GM12878 (cell line): ENCODE data around the gene C3. TPM values are rescaled to one million over a fixed set of nuclear protein-coding genes. Genes with fewer than 3 reads are reported as not detected.

Source experiments
- ESRRA ChIP-seq: IDR thresholded peaks from 2 replicates; pipeline ENCODE4 v1.6.1; 2012; ENCODE audit warnings: mild to moderate bottlenecking, low read length, improper control_type of control experiment
- JUNB ChIP-seq: IDR thresholded peaks from 2 replicates; pipeline ENCODE4 v1.6.1; 2016; ENCODE audit warnings: antibody characterized with exemption, mild to moderate bottlenecking
- MEF2B ChIP-seq: fragments of 450-650 bp; IDR thresholded peaks from 2 replicates; pipeline ENCODE4 v1.6.1; 2018; ENCODE audit warnings: mild to moderate bottlenecking, moderate library complexity; ENCODE audit not compliant: partially characterized antibody, poor library complexity, severe bottlenecking
- MYB ChIP-seq: fragments of 150-350 bp; IDR thresholded peaks from 2 replicates; pipeline ENCODE4 v1.6.1; 2014; ENCODE audit warnings: mild to moderate bottlenecking, low read depth, low read length, borderline replicate concordance
- NBN ChIP-seq: fragments of 450-650 bp; IDR thresholded peaks from 2 replicates; pipeline ENCODE4 v1.6.1; 2016
- NR2C1 ChIP-seq: fragments of 450-650 bp; IDR thresholded peaks from 2 replicates; pipeline ENCODE4 v1.6.1; 2017; ENCODE audit warnings: antibody characterized with exemption, mild to moderate bottlenecking, moderate library complexity
- POLR2AphosphoS2 ChIP-seq: IDR thresholded peaks from 2 replicates; pipeline ENCODE4 v1.6.1; 2011; ENCODE audit warnings: low read depth, mild to moderate bottlenecking, low read length, improper control_type of control experiment, moderate library complexity
- SIX5 ChIP-seq: IDR thresholded peaks from 2 replicates; pipeline ENCODE4 v1.6.1; 2011; ENCODE audit warnings: mild to moderate bottlenecking, low read depth, low read length, moderate library complexity; ENCODE audit not compliant: severe bottlenecking
- SMAD5 ChIP-seq: IDR thresholded peaks from 2 replicates; pipeline ENCODE4 v1.6.1; 2016; ENCODE audit warnings: antibody characterized with exemption, low read depth
- SMC3 ChIP-seq: IDR thresholded peaks from 2 replicates; pipeline ENCODE4 v1.6.1; 2011; ENCODE audit warnings: low read length, improper control_type of control experiment, borderline replicate concordance
- SP1 ChIP-seq: IDR thresholded peaks from one replicate; pipeline ENCODE4 v1.6.1; 2011; ENCODE audit warnings: low read depth, low read length
- SREBF1 ChIP-seq: IDR thresholded peaks from 2 replicates; pipeline ENCODE4 v1.6.1; 2012; ENCODE audit warnings: mild to moderate bottlenecking, low read length
- STAT3 ChIP-seq: IDR thresholded peaks from 2 replicates; pipeline ENCODE4 v1.6.1; 2011; ENCODE audit warnings: low read depth, low read length, improper control_type of control experiment
- TCF3 ChIP-seq: IDR thresholded peaks from 2 replicates; pipeline ENCODE4 v1.6.1; 2012; ENCODE audit warnings: low read depth, mild to moderate bottlenecking, low read length, borderline replicate concordance; ENCODE audit not compliant: insufficient read depth
- ZNF622 ChIP-seq: fragments of 450-650 bp; IDR thresholded peaks from 2 replicates; pipeline ENCODE4 v1.6.1; 2017; ENCODE audit warnings: mild to moderate bottlenecking, inconsistent platforms
- polyA plus RNA-seq, 11 experiments: library from polyadenylated mRNA; depleted of rRNA in 4 of 11; unstranded in 6 of 11; stranded (reverse) in 5 of 11; fragments of >200 nt; fragmentation: Nextera tagmentation in 4 of 11; fragmentation: Illumina TruSeq in 1 of 11; extraction: Ambion mirVana in 4 of 11; extraction: Trizol in 1 of 11; gene quantifications; 1 replicate in 1 of 11; 2 replicates in 10 of 11; pipeline versions ENCODE4 v1.2.1 to v1.2.3, GENCODE V29; 2011 to 2016; ENCODE audit warnings: inconsistent platforms in 2 of 11, missing spikeins in 2 of 11, low read depth in 1 of 11
- total RNA-seq, 4 experiments: library from RNA; depleted of rRNA in 3 of 4; stranded (reverse); fragments of >200 nt in 3 of 4; fragmentation: Illumina TruSeq in 1 of 4; extraction: Trizol in 1 of 4; gene quantifications; 2 replicates each; pipeline versions ENCODE4 v1.2.1 to v1.2.3, GENCODE V29; 2013 to 2021
- TF ChIP-seq, protein P1 (sequence below): IDR thresholded peaks from 2 replicates; pipeline ENCODE4 v1.6.1; 2012; ENCODE audit warnings: mild to moderate bottlenecking, low read depth, low read length
- TF ChIP-seq, protein P2 (sequence below): IDR thresholded peaks from 2 replicates; pipeline ENCODE4 v1.6.1; 2012; ENCODE audit warnings: low read depth, low read length, improper control_type of control experiment
- TF ChIP-seq, protein P3 (sequence below): fragments of 450-650 bp; conservative IDR thresholded peaks from 2 replicates; pipeline ENCODE4 v1.6.1; 2017; ENCODE audit warnings: mild to moderate bottlenecking, moderate library complexity
- TF ChIP-seq, protein P4 (sequence below): fragments of 450-650 bp; IDR thresholded peaks from 2 replicates; pipeline ENCODE4 v1.6.1; 2018; ENCODE audit warnings: borderline replicate concordance, mild to moderate bottlenecking; ENCODE audit not compliant: partially characterized antibody
- TF ChIP-seq, protein P5 (sequence below): fragments of 450-650 bp; IDR thresholded peaks from 2 replicates; pipeline ENCODE4 v1.6.1; 2016; ENCODE audit warnings: mild to moderate bottlenecking

The C3 gene
- total and polyA plus RNA-seq, 10 of the 15 experiments (the other 5 are each of a cell fraction or from before 2014, with no cell fraction given) = 0.20 to 6.7 (median 0.72) TPM

DNA sequence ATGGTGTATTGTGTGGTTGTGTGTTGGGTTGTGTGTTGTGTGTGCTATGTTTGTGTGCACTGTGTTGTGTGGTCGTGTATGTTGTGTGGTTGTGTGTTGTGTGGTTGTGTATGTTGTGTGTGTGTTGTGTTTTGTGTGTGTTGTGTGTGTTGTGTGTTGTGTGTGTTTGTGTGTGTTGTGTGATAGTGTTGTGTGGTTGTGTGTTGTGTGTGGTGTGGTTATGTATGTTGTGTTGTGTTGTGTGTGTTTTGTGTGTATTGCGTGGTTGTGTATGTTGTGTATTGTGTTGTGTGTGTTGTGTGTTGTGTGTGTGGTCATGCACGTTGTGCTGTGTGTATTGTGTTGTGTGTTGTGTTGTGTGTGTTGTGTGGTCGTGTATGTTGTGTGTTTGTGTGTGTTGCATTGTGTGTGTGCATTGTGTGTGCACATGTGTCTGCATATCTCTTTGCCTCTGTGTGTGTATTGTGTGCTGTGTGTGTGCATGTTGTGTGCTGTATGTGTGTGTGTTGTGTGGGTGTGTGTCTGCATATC lies 2.9 kb downstream of the C3 start (continued):
- TF ChIP-seq SIX5 = no peak
- no peak for TF ChIP-seq NR2C1
- TF ChIP-seq, protein P1, sequence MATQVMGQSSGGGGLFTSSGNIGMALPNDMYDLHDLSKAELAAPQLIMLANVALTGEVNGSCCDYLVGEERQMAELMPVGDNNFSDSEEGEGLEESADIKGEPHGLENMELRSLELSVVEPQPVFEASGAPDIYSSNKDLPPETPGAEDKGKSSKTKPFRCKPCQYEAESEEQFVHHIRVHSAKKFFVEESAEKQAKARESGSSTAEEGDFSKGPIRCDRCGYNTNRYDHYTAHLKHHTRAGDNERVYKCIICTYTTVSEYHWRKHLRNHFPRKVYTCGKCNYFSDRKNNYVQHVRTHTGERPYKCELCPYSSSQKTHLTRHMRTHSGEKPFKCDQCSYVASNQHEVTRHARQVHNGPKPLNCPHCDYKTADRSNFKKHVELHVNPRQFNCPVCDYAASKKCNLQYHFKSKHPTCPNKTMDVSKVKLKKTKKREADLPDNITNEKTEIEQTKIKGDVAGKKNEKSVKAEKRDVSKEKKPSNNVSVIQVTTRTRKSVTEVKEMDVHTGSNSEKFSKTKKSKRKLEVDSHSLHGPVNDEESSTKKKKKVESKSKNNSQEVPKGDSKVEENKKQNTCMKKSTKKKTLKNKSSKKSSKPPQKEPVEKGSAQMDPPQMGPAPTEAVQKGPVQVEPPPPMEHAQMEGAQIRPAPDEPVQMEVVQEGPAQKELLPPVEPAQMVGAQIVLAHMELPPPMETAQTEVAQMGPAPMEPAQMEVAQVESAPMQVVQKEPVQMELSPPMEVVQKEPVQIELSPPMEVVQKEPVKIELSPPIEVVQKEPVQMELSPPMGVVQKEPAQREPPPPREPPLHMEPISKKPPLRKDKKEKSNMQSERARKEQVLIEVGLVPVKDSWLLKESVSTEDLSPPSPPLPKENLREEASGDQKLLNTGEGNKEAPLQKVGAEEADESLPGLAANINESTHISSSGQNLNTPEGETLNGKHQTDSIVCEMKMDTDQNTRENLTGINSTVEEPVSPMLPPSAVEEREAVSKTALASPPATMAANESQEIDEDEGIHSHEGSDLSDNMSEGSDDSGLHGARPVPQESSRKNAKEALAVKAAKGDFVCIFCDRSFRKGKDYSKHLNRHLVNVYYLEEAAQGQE = no peak
- TF ChIP-seq SREBF1 = no peak
- no peak for TF ChIP-seq TCF3
- TF ChIP-seq SMAD5 = no peak
- no peak; the same call in 1 of the 2 replicates for TF ChIP-seq ZNF622
- no peak for TF ChIP-seq SMC3
- TF ChIP-seq STAT3 = no peak
- TF ChIP-seq, protein P2, sequence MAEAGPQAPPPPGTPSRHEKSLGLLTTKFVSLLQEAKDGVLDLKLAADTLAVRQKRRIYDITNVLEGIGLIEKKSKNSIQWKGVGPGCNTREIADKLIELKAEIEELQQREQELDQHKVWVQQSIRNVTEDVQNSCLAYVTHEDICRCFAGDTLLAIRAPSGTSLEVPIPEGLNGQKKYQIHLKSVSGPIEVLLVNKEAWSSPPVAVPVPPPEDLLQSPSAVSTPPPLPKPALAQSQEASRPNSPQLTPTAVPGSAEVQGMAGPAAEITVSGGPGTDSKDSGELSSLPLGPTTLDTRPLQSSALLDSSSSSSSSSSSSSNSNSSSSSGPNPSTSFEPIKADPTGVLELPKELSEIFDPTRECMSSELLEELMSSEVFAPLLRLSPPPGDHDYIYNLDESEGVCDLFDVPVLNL = no peak
- no peak for TF ChIP-seq MYB
- TF ChIP-seq, protein P3, sequence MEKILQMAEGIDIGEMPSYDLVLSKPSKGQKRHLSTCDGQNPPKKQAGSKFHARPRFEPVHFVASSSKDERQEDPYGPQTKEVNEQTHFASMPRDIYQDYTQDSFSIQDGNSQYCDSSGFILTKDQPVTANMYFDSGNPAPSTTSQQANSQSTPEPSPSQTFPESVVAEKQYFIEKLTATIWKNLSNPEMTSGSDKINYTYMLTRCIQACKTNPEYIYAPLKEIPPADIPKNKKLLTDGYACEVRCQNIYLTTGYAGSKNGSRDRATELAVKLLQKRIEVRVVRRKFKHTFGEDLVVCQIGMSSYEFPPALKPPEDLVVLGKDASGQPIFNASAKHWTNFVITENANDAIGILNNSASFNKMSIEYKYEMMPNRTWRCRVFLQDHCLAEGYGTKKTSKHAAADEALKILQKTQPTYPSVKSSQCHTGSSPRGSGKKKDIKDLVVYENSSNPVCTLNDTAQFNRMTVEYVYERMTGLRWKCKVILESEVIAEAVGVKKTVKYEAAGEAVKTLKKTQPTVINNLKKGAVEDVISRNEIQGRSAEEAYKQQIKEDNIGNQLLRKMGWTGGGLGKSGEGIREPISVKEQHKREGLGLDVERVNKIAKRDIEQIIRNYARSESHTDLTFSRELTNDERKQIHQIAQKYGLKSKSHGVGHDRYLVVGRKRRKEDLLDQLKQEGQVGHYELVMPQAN = no peak
- TF ChIP-seq MEF2B = no peak
- TF ChIP-seq, protein P4, sequence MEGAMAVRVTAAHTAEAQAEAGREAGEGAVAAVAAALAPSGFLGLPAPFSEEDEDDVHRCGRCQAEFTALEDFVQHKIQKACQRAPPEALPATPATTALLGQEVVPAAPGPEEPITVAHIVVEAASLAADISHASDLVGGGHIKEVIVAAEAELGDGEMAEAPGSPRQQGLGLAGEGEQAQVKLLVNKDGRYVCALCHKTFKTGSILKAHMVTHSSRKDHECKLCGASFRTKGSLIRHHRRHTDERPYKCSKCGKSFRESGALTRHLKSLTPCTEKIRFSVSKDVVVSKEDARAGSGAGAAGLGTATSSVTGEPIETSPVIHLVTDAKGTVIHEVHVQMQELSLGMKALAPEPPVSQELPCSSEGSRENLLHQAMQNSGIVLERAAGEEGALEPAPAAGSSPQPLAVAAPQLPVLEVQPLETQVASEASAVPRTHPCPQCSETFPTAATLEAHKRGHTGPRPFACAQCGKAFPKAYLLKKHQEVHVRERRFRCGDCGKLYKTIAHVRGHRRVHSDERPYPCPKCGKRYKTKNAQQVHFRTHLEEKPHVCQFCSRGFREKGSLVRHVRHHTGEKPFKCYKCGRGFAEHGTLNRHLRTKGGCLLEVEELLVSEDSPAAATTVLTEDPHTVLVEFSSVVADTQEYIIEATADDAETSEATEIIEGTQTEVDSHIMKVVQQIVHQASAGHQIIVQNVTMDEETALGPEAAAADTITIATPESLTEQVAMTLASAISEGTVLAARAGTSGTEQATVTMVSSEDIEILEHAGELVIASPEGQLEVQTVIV = peak; percentile 39
- no peak for TF ChIP-seq POLR2AphosphoS2
- TF ChIP-seq SP1 = no peak
- TF ChIP-seq, protein P5, sequence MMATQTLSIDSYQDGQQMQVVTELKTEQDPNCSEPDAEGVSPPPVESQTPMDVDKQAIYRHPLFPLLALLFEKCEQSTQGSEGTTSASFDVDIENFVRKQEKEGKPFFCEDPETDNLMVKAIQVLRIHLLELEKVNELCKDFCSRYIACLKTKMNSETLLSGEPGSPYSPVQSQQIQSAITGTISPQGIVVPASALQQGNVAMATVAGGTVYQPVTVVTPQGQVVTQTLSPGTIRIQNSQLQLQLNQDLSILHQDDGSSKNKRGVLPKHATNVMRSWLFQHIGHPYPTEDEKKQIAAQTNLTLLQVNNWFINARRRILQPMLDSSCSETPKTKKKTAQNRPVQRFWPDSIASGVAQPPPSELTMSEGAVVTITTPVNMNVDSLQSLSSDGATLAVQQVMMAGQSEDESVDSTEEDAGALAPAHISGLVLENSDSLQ = peak; percentile 18; the same call in 1 of the 2 replicates
- peak; percentile 91 for TF ChIP-seq NBN
- no peak for TF ChIP-seq ESRRA
- TF ChIP-seq JUNB = no peak
